H1 (cell line): Measurements from ENCODE around the gene KLK7. TPM values are rescaled to one million over a fixed set of nuclear protein-coding genes. Genes with fewer than 3 reads are reported as not detected.

Experiments
- CTCF ChIA-PET: fragments of 300-600 bp; sonication (Branson Sonifier 250); formaldehyde crosslinking; loops from one replicate; lab custom pipeline; 2021; ENCODE audit not compliant: partially characterized antibody; lab: Charles Lee
- POLR2A ChIA-PET: fragments of 300-600 bp; sonication (Branson Sonifier 250); formaldehyde crosslinking; loops from one replicate; lab custom pipeline; 2021; ENCODE audit warnings: inconsistent platforms; ENCODE audit not compliant: partially characterized antibody; lab: Charles Lee
- DNase-seq, 2 experiments: peaks; one replicate each; pipeline versions ENCODE4 v3.0.0 to v3.0.0-alpha.2; 2010 to 2022; ENCODE audit warnings: low spot score in 2 of 2, low read depth in 1 of 2, mixed read lengths in 1 of 2
- FAIRE-seq: peaks from 2 replicates; lab custom pipeline; 2011; peaks lifted over from hg19 to GRCh38; lab: Jason Lieb, UNC
- H2AFZ ChIP-seq: 2 replicates; pipeline ENCODE4 v1.8.1; 2012; ENCODE audit warnings: low read length, inconsistent platforms
- H2AK5ac ChIP-seq: 2 replicates; pipeline ENCODE4 v1.6.1; 2013; ENCODE audit warnings: low read depth, low read length
- H2BK120ac ChIP-seq: replicated peaks from 2 replicates; pipeline ENCODE3; 2013; ENCODE audit warnings: low read depth, low read length, inconsistent platforms
- H2BK12ac ChIP-seq: 2 replicates; pipeline ENCODE4 v1.6.1; 2013; ENCODE audit warnings: low read depth, low read length
- H2BK15ac ChIP-seq: 2 replicates; pipeline ENCODE4 v1.6.1; 2013; ENCODE audit warnings: low read length
- H2BK20ac ChIP-seq: 2 replicates; pipeline ENCODE4 v1.6.1; 2013; ENCODE audit warnings: low read length
- H2BK5ac ChIP-seq: 2 replicates; pipeline ENCODE4 v1.6.1; 2013; ENCODE audit warnings: low read depth, low read length
- H3K14ac ChIP-seq: 2 replicates; pipeline ENCODE4 v1.6.1; 2013; ENCODE audit warnings: inconsistent platforms; ENCODE audit not compliant: insufficient read length
- H3K18ac ChIP-seq: 2 replicates; pipeline ENCODE4 v1.6.1; 2013; ENCODE audit warnings: low read length; ENCODE audit errors: extremely low read depth
- H3K23ac ChIP-seq: 2 replicates; pipeline ENCODE4 v1.6.1; 2013; ENCODE audit warnings: inconsistent platforms; ENCODE audit not compliant: insufficient read length
- H3K23me2 ChIP-seq: 2 replicates; pipeline ENCODE4 v1.6.1; 2013; ENCODE audit warnings: low read depth, low read length
- H3K27ac ChIP-seq: 2 replicates; pipeline ENCODE4 v1.6.1; 2011; ENCODE audit warnings: low read depth, low read length, inconsistent platforms
- H3K27me3 ChIP-seq, 4 experiments: replicated peaks in 1 of 4; 1 replicate in 1 of 4; 2 replicates in 3 of 4; pipeline versions ENCODE4 v1.6.1 to v1.8.1; 2011 to 2013; ENCODE audit warnings: low read length in 3 of 4, mild to moderate bottlenecking in 3 of 4, inconsistent platforms in 2 of 4, mixed read lengths in 2 of 4, moderate library complexity in 1 of 4; ENCODE audit not compliant: control insufficient read depth in 3 of 4, insufficient read depth in 3 of 4; ENCODE audit errors: extremely low read depth in 1 of 4
- H3K36me3 ChIP-seq, 4 experiments: 2 replicates each; pipeline versions ENCODE4 v1.6.1 to v1.8.1; 2011 to 2013; ENCODE audit warnings: mild to moderate bottlenecking in 4 of 4, low read length in 3 of 4, moderate library complexity in 2 of 4, control low read depth in 1 of 4, inconsistent platforms in 1 of 4; ENCODE audit not compliant: insufficient read depth in 4 of 4, control insufficient read depth in 2 of 4
- H3K4ac ChIP-seq: replicated peaks from 2 replicates; pipeline ENCODE3; 2013; ENCODE audit warnings: low read length, low read depth, mixed read lengths, inconsistent platforms; ENCODE audit not compliant: insufficient read length
- H3K4me1 ChIP-seq, 4 experiments: replicated peaks in 1 of 4; 1 replicate in 1 of 4; 2 replicates in 3 of 4; pipeline versions ENCODE4 v1.6.1 to v1.8.1; 2011 to 2013; ENCODE audit warnings: low read length in 3 of 4, inconsistent platforms in 2 of 4, mixed read lengths in 1 of 4; ENCODE audit not compliant: insufficient read depth in 4 of 4, control insufficient read depth in 3 of 4
- H3K4me2 ChIP-seq, 2 experiments: 2 replicates each; pipeline versions ENCODE4 v1.6.1 to v1.8.1; 2011 to 2013; ENCODE audit warnings: low read depth in 2 of 2, low read length in 2 of 2, control low read depth in 1 of 2, inconsistent platforms in 1 of 2, mild to moderate bottlenecking in 1 of 2; ENCODE audit not compliant: insufficient read depth in 1 of 2
- H3K4me3 ChIP-seq, 4 experiments: fragments of 200-600, 300-600 bp in 1 of 4; sonication (generic), shearing (Covaris generic), sonication (Bioruptor Twin) in 1 of 4; 2 replicates each; pipeline versions ENCODE4 v1.5.1 to v1.8.1; 2011 to 2016; ENCODE audit warnings: low read length in 4 of 4, low read depth in 3 of 4, control low read depth in 2 of 4, inconsistent platforms in 2 of 4, mild to moderate bottlenecking in 2 of 4, mixed read lengths in 1 of 4, moderate library complexity in 1 of 4; ENCODE audit not compliant: insufficient read depth in 2 of 4; ENCODE audit errors: extremely low read depth in 1 of 4
- H3K56ac ChIP-seq: replicated peaks from 2 replicates; pipeline ENCODE3; 2013; ENCODE audit warnings: low read depth, mild to moderate bottlenecking, mixed read lengths, low read length, inconsistent platforms; ENCODE audit not compliant: insufficient read length
- H3K79me1 ChIP-seq: 2 replicates; pipeline ENCODE4 v1.6.1; 2013; ENCODE audit warnings: low read depth, low read length, control low read depth
- H3K79me2 ChIP-seq, 2 experiments: 2 replicates each; pipeline versions ENCODE4 v1.6.1 to v1.8.1; 2012 to 2013; ENCODE audit warnings: low read length in 2 of 2, mild to moderate bottlenecking in 2 of 2, inconsistent platforms in 1 of 2; ENCODE audit not compliant: insufficient read depth in 2 of 2, control insufficient read depth in 1 of 2
- H3K9ac ChIP-seq, 4 experiments: replicated peaks in 1 of 4; 1 replicate in 1 of 4; 2 replicates in 3 of 4; pipeline versions ENCODE4 v1.6.1 to v1.8.1; 2011 to 2013; ENCODE audit warnings: low read depth in 3 of 4, low read length in 3 of 4, control low read depth in 2 of 4, mild to moderate bottlenecking in 2 of 4, moderate library complexity in 2 of 4, inconsistent platforms in 1 of 4; ENCODE audit errors: extremely low read depth in 1 of 4
- H3K9me3 ChIP-seq, 2 experiments: 2 replicates each; pipeline versions ENCODE4 v1.6.1 to v1.8.1; 2012 to 2013; ENCODE audit warnings: mild to moderate bottlenecking in 2 of 2, moderate library complexity in 2 of 2, control low read depth in 1 of 2, inconsistent platforms in 1 of 2, low read depth in 1 of 2, low read length in 1 of 2, mixed read lengths in 1 of 2; ENCODE audit not compliant: insufficient read depth in 2 of 2
- H4K20me1 ChIP-seq, 2 experiments: replicated peaks in 1 of 2; 2 replicates each; pipeline versions ENCODE3 to v1.8.1; 2011 to 2013; ENCODE audit warnings: inconsistent platforms in 2 of 2, low read length in 2 of 2, mild to moderate bottlenecking in 1 of 2; ENCODE audit not compliant: insufficient read depth in 2 of 2, control insufficient read depth in 1 of 2
- H4K5ac ChIP-seq: 2 replicates; pipeline ENCODE4 v1.6.1; 2013; ENCODE audit warnings: low read length, low read depth, mixed read lengths, inconsistent platforms; ENCODE audit not compliant: insufficient read length
- H4K8ac ChIP-seq: 2 replicates; pipeline ENCODE4 v1.8.0; 2013; ENCODE audit warnings: mild to moderate bottlenecking, moderate library complexity, low read length, inconsistent platforms; ENCODE audit not compliant: insufficient read depth; ENCODE audit errors: extremely low read depth
- H4K91ac ChIP-seq: replicated peaks from 2 replicates; pipeline ENCODE3; 2013; ENCODE audit warnings: low read length, mixed read lengths, inconsistent platforms; ENCODE audit not compliant: insufficient read length
- BCL11A ChIP-seq, 2 experiments: IDR thresholded peaks; one replicate each; pipeline ENCODE4 v1.6.1; 2011; ENCODE audit warnings: low read depth in 2 of 2, low read length in 2 of 2, mild to moderate bottlenecking in 2 of 2
- BRCA1 ChIP-seq: IDR thresholded peaks from 2 replicates; pipeline ENCODE4 v1.6.1; 2012; ENCODE audit warnings: low read depth, low read length, improper control_type of control experiment
- HDAC2 ChIP-seq, 2 experiments: fragments of 300-600 bp in 1 of 2; sonication (generic) in 1 of 2; IDR thresholded peaks; 2 replicates each; pipeline ENCODE4 v1.6.1; 2011 to 2012; ENCODE audit warnings: low read depth in 2 of 2, low read length in 2 of 2, mild to moderate bottlenecking in 2 of 2, moderate library complexity in 2 of 2, borderline replicate concordance in 1 of 2, inconsistent platforms in 1 of 2
- NANOG ChIP-seq: IDR thresholded peaks from 2 replicates; pipeline ENCODE4 v1.6.1; 2011; ENCODE audit warnings: low read length, low read depth, mild to moderate bottlenecking, inconsistent platforms; ENCODE audit not compliant: insufficient read depth, poor library complexity, severe bottlenecking
- RAD21 ChIP-seq, 2 experiments: IDR thresholded peaks in 1 of 2; conservative IDR thresholded peaks in 1 of 2; 2 replicates each; pipeline ENCODE4 v1.6.1; 2011; ENCODE audit warnings: low read depth in 2 of 2, low read length in 2 of 2, improper control_type of control experiment in 1 of 2, inconsistent platforms in 1 of 2, mild to moderate bottlenecking in 1 of 2, moderate library complexity in 1 of 2
- RBBP5 ChIP-seq: IDR thresholded peaks from 2 replicates; pipeline ENCODE4 v1.7.1; 2012; ENCODE audit warnings: low read depth, mild to moderate bottlenecking, inconsistent platforms, low read length, moderate library complexity, borderline replicate concordance
- RNF2 ChIP-seq: fragments of 200-900, 300-1000 bp; sonication (generic); IDR thresholded peaks from 2 replicates; pipeline ENCODE4 v1.7.1; 2016; ENCODE audit warnings: borderline replicate concordance, low read depth, mild to moderate bottlenecking, antibody characterized with exemption, low read length; ENCODE audit not compliant: poor library complexity, severe bottlenecking; ENCODE audit errors: missing control alignments
- RXRA ChIP-seq: IDR thresholded peaks from 2 replicates; pipeline ENCODE4 v1.6.1; 2011; ENCODE audit warnings: low read depth, mild to moderate bottlenecking, low read length, moderate library complexity; ENCODE audit not compliant: insufficient read depth
- SP1 ChIP-seq: IDR thresholded peaks from 2 replicates; pipeline ENCODE4 v1.6.1; 2011; ENCODE audit warnings: low read depth, low read length
- SP4 ChIP-seq: IDR thresholded peaks from 2 replicates; pipeline ENCODE4 v1.6.1; 2012; ENCODE audit warnings: low read length, inconsistent platforms
- SUZ12 ChIP-seq: fragments of 200-600 bp; sonication (generic); IDR thresholded peaks from 2 replicates; pipeline ENCODE4 v1.6.1; 2012; ENCODE audit warnings: mild to moderate bottlenecking, inconsistent platforms, low read length, moderate library complexity, mixed read lengths
- WGBS, 2 experiments: shearing (Covaris generic) in 1 of 2; methylation state at CpG; one replicate each; pipeline versions ENCODE4 v1.1.6 to v1.1.7; 2013 to 2015; ENCODE audit warnings: low lambda C conversion rate in 2 of 2, mixed read lengths in 2 of 2, inconsistent platforms in 1 of 2, low coverage in 1 of 2, missing lambda C conversion rate in 1 of 2; ENCODE audit not compliant: insufficient replicate concordance in 2 of 2, insufficient coverage in 1 of 2, insufficient read length in 1 of 2; ENCODE audit errors: extremely low coverage in 1 of 2, missing lambda C conversion rate in 1 of 2; 5-methylcytosine and 5-hydroxymethylcytosine counted together
- polyA plus RNA-seq, 7 experiments: library from polyadenylated mRNA; depleted of rRNA in 3 of 7; stranded (reverse) in 5 of 7; unstranded in 2 of 7; fragments of >200 nt in 5 of 7; fragments of 200-250 nt in 2 of 7; gene quantifications; 1 replicate in 5 of 7; 2 replicates in 1 of 7; 4 replicates in 1 of 7; pipeline versions ENCODE4 v1.2.1 to v1.2.3, GENCODE V29; 2011 to 2013; ENCODE audit warnings: missing spikeins in 2 of 7, mixed read lengths in 2 of 7
- total RNA-seq: library from RNA; stranded (reverse); fragmentation: NEBNext Ultra II Directional; extraction: Animal tissue kit (Norgen Biotek cat#: 25700); gene quantifications from 2 replicates; pipeline ENCODE4 v1.2.1, GENCODE V29; 2021

The KLK7 gene
- total and polyA plus RNA-seq, 2 of the 8 experiments (the other 6 are each of a cell fraction or from before 2014, with no cell fraction given), result 0.73 to 1.4 TPM

DNA sequence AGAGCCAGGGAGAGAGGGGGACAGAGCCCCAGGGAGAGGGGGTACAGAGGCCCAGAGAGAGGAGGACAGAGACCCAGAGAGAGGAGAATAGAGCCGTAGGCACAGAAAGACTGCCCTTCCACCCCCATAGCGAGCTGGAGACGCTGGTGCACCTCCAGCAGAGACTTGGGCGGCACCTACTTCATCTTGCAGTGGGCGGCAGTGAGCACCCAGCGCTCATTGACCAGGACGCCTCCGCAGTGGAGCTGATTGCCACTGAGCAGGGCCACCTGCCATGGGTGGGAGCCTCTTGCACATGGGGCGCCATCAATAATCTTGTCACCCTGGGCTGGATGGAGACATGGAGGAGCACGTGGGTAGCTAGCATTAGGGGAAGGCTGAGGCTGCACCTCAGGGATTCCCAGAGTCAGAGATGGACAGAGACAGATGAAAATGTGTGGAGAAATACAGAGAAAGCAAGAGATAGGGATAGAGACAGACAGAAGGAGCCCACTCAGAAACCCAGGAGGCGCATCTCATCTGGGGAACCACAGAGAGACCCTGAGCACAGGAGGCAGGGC, 2.0 kb downstream of the KLK7 start:
- Histone ChIP-seq H4K20me1 (no peaks in the 10 kb centered on the region), H3K18ac (no peak overlapping the region; the same call in 1 of the 2 replicates), H3K23me2 (peaks cover 2% of the 10 kb centered on the region; the same call in 1 of the 2 replicates), H3K9ac (no peak overlapping the region), H3K4me3 (no peak overlapping the region), H3K4me2 (no peak overlapping the region), H4K5ac (no peak overlapping the region), H4K8ac (no peak overlapping the region), H2BK120ac (no peak overlapping the region), H2AK5ac (no peak overlapping the region), H4K91ac (no peak overlapping the region), H3K27me3 (peaks cover 0 to 6% (median 1%) of the 10 kb centered on the region in 4 experiments; a peak in 2 of 7 replicates), H2BK20ac (no peak overlapping the region), H3K56ac (no peak overlapping the region), H3K4ac (no peak overlapping the region), H3K27ac (no peak overlapping the region), H3K36me3 (peaks cover 0 to 3% (median 0%) of the 10 kb centered on the region in 4 experiments; a peak in 2 of 8 replicates), H3K79me1 (no peaks in the 10 kb centered on the region), H2BK5ac (no peak overlapping the region), H3K4me1 (peaks cover 0 to 23% (median 12%) of the 10 kb centered on the region in 4 experiments; a peak in 5 of 7 replicates), H2BK15ac (no peak overlapping the region), H3K14ac (no peak overlapping the region), H3K79me2 (no peaks in the 10 kb centered on the region), H3K9me3 (no peaks in the 10 kb centered on the region), H2BK12ac (peak overlapping the region; percentile 27; the same call in 1 of the 2 replicates), H3K23ac (no peak overlapping the region), H2AFZ (no peak overlapping the region)
- ChIA-PET POLR2A (interaction anchor here (1.0 kb wide), 1 partner anchor 9 kb away, joined by 3 read pairs; no protein-coding TSS in a partner anchor), CTCF (interaction anchor here (1.1 to 1.2 kb wide), 3 partner anchors 35 to 60 kb away, joined by 3 to 5 read pairs (median 3); no protein-coding TSS in a partner anchor)
- no peak for DNase-seq
- 76% methylated on average over 10 of the region's 11 CpGs; no CpG with 5 or more reads in 1 of the 2 experiments for WGBS, 2 experiments
- no peak for FAIRE-seq
- no peak for TF ChIP-seq RXRA
- TF ChIP-seq NANOG, result no peak
- TF ChIP-seq BRCA1, result no peak
- TF ChIP-seq SP1, result no peak
- TF ChIP-seq SUZ12, result no peak
- TF ChIP-seq HDAC2 (IDR thresholded peaks at IDR 0.05; ENCODE audit: borderline replicate concordance in 1 of 2, low read depth in 2 of 2, low read length in 2 of 2), result no peak
- no peak for TF ChIP-seq RBBP5
- TF ChIP-seq RNF2, result no peak
- TF ChIP-seq SP4, result no peak
- TF ChIP-seq BCL11A (IDR thresholded peaks at IDR 0.05; ENCODE audit: low read depth in 2 of 2, low read length in 2 of 2), result no peak
- TF ChIP-seq RAD21 (IDR thresholded peaks at IDR 0.05 in 1 of 2, conservative IDR thresholded peaks at IDR 0.05 in 1 of 2; ENCODE audit: low read depth in 2 of 2, low read length in 2 of 2), result no peak
